HepG2 (cell line): ENCODE measurements around the gene FSIP1. TPM values are rescaled to one million over a fixed set of nuclear protein-coding genes. Genes with fewer than 3 reads are reported as not detected.

Source experiments
- ATAC-seq: fragments of 200-7000 bp; cut with Tn5 transposase; 3 replicates; pipeline ENCODE4 v1.9.1; 2020; ENCODE audit warnings: mild to moderate bottlenecking, moderate library complexity
- BruUV-seq: library from RNA; stranded (reverse); fragments of 400-500 nt; replicated peaks from 2 replicates; lab custom pipeline; 2021; lab: Mats Ljungman, UMichigan
- CTCF ChIA-PET: fragments of 300-600 bp; formaldehyde crosslinking; extraction: SDS; loops from one replicate; lab custom pipeline; 2021; ENCODE audit warnings: low total read pairs, inconsistent platforms, low intra/inter-chr PET ratio; lab: Yijun Ruan, JAX
- POLR2A ChIA-PET: fragments of 350-600 bp; sonication (Branson Sonifier 250); formaldehyde crosslinking; loops from one replicate; lab custom pipeline; 2020; ENCODE audit warnings: antibody characterized with exemption, inconsistent platforms; lab: Yijun Ruan, JAX
- DNase-seq: peaks from one replicate; pipeline ENCODE4 v3.0.0-alpha.2; 2015; ENCODE audit warnings: low spot score
- FAIRE-seq: peaks from 3 replicates; lab custom pipeline; 2011; peaks lifted over from hg19 to GRCh38; lab: Jason Lieb, UNC
- H2AFZ ChIP-seq: one replicate; pipeline ENCODE4 v1.6.1; 2011; ENCODE audit warnings: low read length, inconsistent platforms
- H3K27ac ChIP-seq: fragments of 300-600 bp; 3 replicates; pipeline ENCODE4 v1.8.0; 2011; ENCODE audit warnings: mixed run types, mild to moderate bottlenecking, mixed read lengths, low read length, inconsistent platforms; ENCODE audit not compliant: insufficient read depth; ENCODE audit errors: extremely low read length
- H3K27me3 ChIP-seq, 2 experiments: fragments of 200-600 bp in 1 of 2; 2 replicates in 1 of 2; 3 replicates in 1 of 2; pipeline versions ENCODE4 v1.6.0 to v1.8.0; 2011; ENCODE audit warnings: low read length in 2 of 2, mild to moderate bottlenecking in 2 of 2, moderate library complexity in 2 of 2, inconsistent platforms in 1 of 2; ENCODE audit not compliant: insufficient read depth in 2 of 2, control insufficient read depth in 1 of 2
- H3K36me3 ChIP-seq, 2 experiments: fragments of 200-600 bp in 1 of 2; replicated peaks in 1 of 2; 2 replicates in 1 of 2; 3 replicates in 1 of 2; pipeline versions ENCODE4 v1.5.1 to v1.8.0; 2011; ENCODE audit warnings: low read length in 2 of 2, inconsistent platforms in 1 of 2; ENCODE audit not compliant: insufficient read depth in 2 of 2, control insufficient read depth in 1 of 2
- H3K4me1 ChIP-seq: 2 replicates; pipeline ENCODE4 v1.5.1; 2012; ENCODE audit warnings: low read length, inconsistent platforms; ENCODE audit not compliant: insufficient read depth
- H3K4me2 ChIP-seq: 2 replicates; pipeline ENCODE4 v1.6.0; 2011; ENCODE audit warnings: low read depth, low read length, inconsistent platforms
- H3K4me3 ChIP-seq, 3 experiments: fragments of 200-600 bp in 1 of 3; sonication (generic), shearing (Covaris generic) in 1 of 3; replicated peaks in 1 of 3; 2 replicates each; pipeline ENCODE4 v1.5.1; 2011 to 2016; ENCODE audit warnings: low read length in 3 of 3, inconsistent platforms in 2 of 3, low read depth in 2 of 3, mild to moderate bottlenecking in 2 of 3, control low read depth in 1 of 3, mixed read lengths in 1 of 3; ENCODE audit not compliant: insufficient read depth in 1 of 3
- H3K79me2 ChIP-seq: one replicate; pipeline ENCODE4 v1.6.1; 2011; ENCODE audit warnings: low read length, inconsistent platforms; ENCODE audit not compliant: insufficient read depth
- H3K9ac ChIP-seq: 2 replicates; pipeline ENCODE4 v1.6.0; 2011; ENCODE audit warnings: mild to moderate bottlenecking, low read depth, low read length, inconsistent platforms; ENCODE audit not compliant: insufficient read depth
- H3K9me3 ChIP-seq: 2 replicates; pipeline ENCODE4 v1.5.1; 2012; ENCODE audit warnings: mild to moderate bottlenecking, low read length
- H4K20me1 ChIP-seq: 2 replicates; pipeline ENCODE4 v1.6.0; 2011; ENCODE audit warnings: inconsistent platforms, mild to moderate bottlenecking, low read length, moderate library complexity; ENCODE audit not compliant: insufficient read depth
- DR1 ChIP-seq: sonication (generic); formaldehyde crosslinking; IDR thresholded peaks from 2 replicates; pipeline ENCODE4 v1.8.0; 2021; ENCODE audit warnings: mild to moderate bottlenecking, missing genetic modification reagents, inconsistent platforms
- E2F5 ChIP-seq: sonication (generic); formaldehyde crosslinking; conservative IDR thresholded peaks from 2 replicates; pipeline ENCODE4 v1.4.0; 2020; ENCODE audit warnings: missing genetic modification reagents
- ETV5 ChIP-seq: IDR thresholded peaks from 2 replicates; pipeline ENCODE4 v1.6.1; 2018; ENCODE audit warnings: missing biosample characterization, missing genetic modification reagents, inconsistent platforms, borderline replicate concordance
- PRDM10 ChIP-seq: sonication (generic); formaldehyde crosslinking; IDR thresholded peaks from 2 replicates; pipeline ENCODE4 v1.4.0; 2020; ENCODE audit warnings: low read depth, missing genetic modification reagents
- ZNF432 ChIP-seq: sonication (generic); formaldehyde crosslinking; IDR thresholded peaks from 2 replicates; pipeline ENCODE4 v1.5.0; 2020; ENCODE audit warnings: missing genetic modification reagents, mild to moderate bottlenecking, borderline replicate concordance
- ZNF703 ChIP-seq: sonication (generic); formaldehyde crosslinking; IDR thresholded peaks from 2 replicates; pipeline ENCODE4 v1.5.1; 2020; ENCODE audit warnings: missing genetic modification reagents, mild to moderate bottlenecking, moderate library complexity, borderline replicate concordance
- ZNF768 ChIP-seq: sonication (generic); formaldehyde crosslinking; IDR thresholded peaks from 2 replicates; pipeline ENCODE4 v1.4.0; 2020; ENCODE audit warnings: missing genetic modification reagents
- WGBS: methylation state at CpG from one replicate; pipeline ENCODE4 v1.1.6; 2017; ENCODE audit warnings: low lambda C conversion rate; 5-methylcytosine and 5-hydroxymethylcytosine counted together
- in situ Hi-C: cut with HindIII; loops from 2 replicates; pipeline ENCODE4 v1.10.0; 2017; ENCODE audit warnings: low pct_unique_long_range_greater_than_20kb; ENCODE audit not compliant: extremely low pct_ligation_motif_present
- intact Hi-C: fragments of 100-400 bp; cut with micrococcal nuclease; formaldehyde crosslinking; loops from one replicate; pipeline ENCODE4 v1.10.0; 2022; ENCODE audit not compliant: unreplicated experiment
- polyA plus RNA-seq, 8 experiments: library from polyadenylated mRNA; depleted of rRNA in 3 of 8; stranded (reverse) in 7 of 8; unstranded in 1 of 8; fragments of >200 nt; fragmentation: Illumina TruSeq in 4 of 8; extraction: Trizol in 4 of 8; gene quantifications; 2 replicates each; pipeline versions ENCODE4 v1.2.1 to v1.2.3, GENCODE V29; 2011 to 2016; ENCODE audit warnings: low read depth in 4 of 8, missing spikeins in 1 of 8, mixed read lengths in 1 of 8; ENCODE audit not compliant: insufficient read depth in 1 of 8
- total RNA-seq, 5 experiments: library from RNA; depleted of rRNA; stranded (reverse); fragments of >200 nt; fragmentation: Illumina TruSeq; extraction: Trizol; gene quantifications; 2 replicates each; pipeline ENCODE4 v1.2.3, GENCODE V29; 2016; ENCODE audit warnings: low read depth in 1 of 5

Gene FSIP1
- total and polyA plus RNA-seq, 2 of the 13 experiments (the other 11 are each of a cell fraction or from before 2014, with no cell fraction given): 0.18 TPM; not detected in 1

GRCh38 chr15:39558421-39558820 is 224.2 kb downstream of the FSIP1 start:
- BruUV-seq: no TSS peak
- no peak overlapping the region for H3K9ac ChIP-seq
- DNase-seq (no peak), ATAC-seq (no peak), FAIRE-seq (no peak)
- H4K20me1 ChIP-seq: no peaks in the 10 kb centered on the region
- no peaks in the 10 kb centered on the region for H3K9me3 ChIP-seq
- no peak overlapping the region for H3K4me3 ChIP-seq
- in situ Hi-C loops: no loop called here
- CTCF ChIA-PET: no interaction called here
- no peak for TF ChIP-seq ZNF703 (CRISPR knock-in tag)
- no peak for TF ChIP-seq E2F5 (CRISPR knock-in tag)
- TF ChIP-seq PRDM10 (CRISPR knock-in tag): no peak
- no peak for TF ChIP-seq ETV5 (CRISPR knock-in tag)
- TF ChIP-seq ZNF432 (CRISPR knock-in tag): no peak
- no peak for TF ChIP-seq DR1 (CRISPR knock-in tag)
- no peak for TF ChIP-seq ZNF768 (CRISPR knock-in tag)
- H3K4me2 ChIP-seq: no peak overlapping the region
- intact Hi-C loops: no loop called here
- WGBS: 54% methylated on average over 3 of the region's 3 CpGs
- H3K36me3 ChIP-seq: no peaks in the 10 kb centered on the region
- H3K27ac ChIP-seq: no peak overlapping the region
- no peaks in the 10 kb centered on the region for H3K4me1 ChIP-seq
- H2AFZ ChIP-seq: no peak overlapping the region
- POLR2A ChIA-PET: no interaction called here
- H3K79me2 ChIP-seq: no peaks in the 10 kb centered on the region
- H3K27me3 ChIP-seq: no peaks in the 10 kb centered on the region
